Lung (tissue), 12 donors: Measurements from ENCODE around the gene CLSTN2. TPM values are rescaled to one million over a fixed set of nuclear protein-coding genes. Genes with fewer than 3 reads are reported as not detected.

Experiments used
- ATAC-seq: fragments of 200-7000 bp; cut with Tn5 transposase; one replicate; pipeline ENCODE4 v1.9.1; 2020; ENCODE audit warnings: moderate number of reproducible peaks; ENCODE audit not compliant: insufficient read depth, low FRiP score
- DNase-seq, 3 donors: peaks; one replicate each; pipeline ENCODE4 v3.0.0-alpha.2; 2013 to 2017
- H3K27ac ChIP-seq, 2 donors: one replicate each; pipeline ENCODE4 v1.5.1; 2013; ENCODE audit warnings: mild to moderate bottlenecking in 2 of 2, moderate library complexity in 2 of 2, control low read depth in 1 of 2, inconsistent platforms in 1 of 2, low read depth in 1 of 2, low read length in 1 of 2
- H3K27me3 ChIP-seq, 3 donors: one replicate each; pipeline ENCODE4 v1.5.1; 2013; ENCODE audit warnings: low read length in 2 of 3; ENCODE audit not compliant: control insufficient read depth in 3 of 3, insufficient read depth in 3 of 3
- H3K36me3 ChIP-seq, 4 donors: one replicate each; pipeline ENCODE4 v1.5.1; 2013; ENCODE audit warnings: low read length in 4 of 4, mild to moderate bottlenecking in 1 of 4, moderate library complexity in 1 of 4; ENCODE audit not compliant: control insufficient read depth in 4 of 4, insufficient read depth in 4 of 4
- H3K4me1 ChIP-seq, 5 donors: one replicate each; pipeline ENCODE4 v1.5.1; 2013; ENCODE audit warnings: low read length in 5 of 5, mild to moderate bottlenecking in 2 of 5, moderate library complexity in 1 of 5; ENCODE audit not compliant: control insufficient read depth in 5 of 5, insufficient read depth in 5 of 5
- H3K4me3 ChIP-seq: one replicate; pipeline ENCODE4 v1.5.1; 2013; ENCODE audit warnings: mild to moderate bottlenecking, control low read depth, moderate library complexity
- H3K9ac ChIP-seq, 2 donors: one replicate each; pipeline ENCODE4 v1.5.1; 2013; ENCODE audit warnings: low read length in 2 of 2, control low read depth in 1 of 2; ENCODE audit not compliant: insufficient read depth in 1 of 2
- H3K9me3 ChIP-seq, 4 donors: one replicate each; pipeline ENCODE4 v1.5.1; 2013; ENCODE audit warnings: low read length in 3 of 4, mild to moderate bottlenecking in 1 of 4, moderate library complexity in 1 of 4; ENCODE audit not compliant: control insufficient read depth in 4 of 4, insufficient read depth in 3 of 4
- CTCF ChIP-seq: IDR thresholded peaks from 2 replicates; pipeline ENCODE4 v1.5.1; 2012; ENCODE audit warnings: mild to moderate bottlenecking; ENCODE audit errors: control extremely low read depth, extremely low read depth
- WGBS, 2 donors: extraction: QIAGEN DNeasy Blood & Tissue Kit; methylation state at CpG; one replicate each; pipeline ENCODE4 v1.1.7; 2013; 5-methylcytosine and 5-hydroxymethylcytosine counted together
- polyA plus RNA-seq, 2 donors: library from polyadenylated mRNA; stranded (reverse); fragments of 200-250 nt; gene quantifications; one replicate each; pipeline ENCODE4 v1.2.1, GENCODE V29; 2013
- total RNA-seq, 2 donors: library from RNA; depleted of rRNA in 1 of 2; stranded (reverse); fragments of >200 nt in 1 of 2; gene quantifications; one replicate each; pipeline ENCODE4 v1.2.1, GENCODE V29; 2014 to 2021
- donor health status: control.
- donor health status: control.
- donor health status: Bipolar disorder and iron deficiency.
- donor health status: healthy.
- donor health status: DM: yes; HTN: yes; CAD: no.

CLSTN2 gene
- total and polyA plus RNA-seq, 4 donors = 0.07 to 2.4 (median 1.3) TPM

- 49 to 55% methylated on average over 6 of the region's 6 CpGs for WGBS, 2 donors
- ATAC-seq = no peak
- Histone ChIP-seq H3K36me3 (no peaks in the 10 kb centered on the region), H3K27ac (no peak overlapping the region), H3K9ac (no peak overlapping the region), H3K4me1 (no peaks in the 10 kb centered on the region), H3K4me3 (no peak overlapping the region), H3K9me3 (no peaks in the 10 kb centered on the region), H3K27me3 (no peaks in the 10 kb centered on the region)
- no peak for TF ChIP-seq CTCF
- no peak for DNase-seq
Observed at GRCh38 chr3:140546649-140547048, 611.7 kb downstream of the CLSTN2 start.

DNA sequence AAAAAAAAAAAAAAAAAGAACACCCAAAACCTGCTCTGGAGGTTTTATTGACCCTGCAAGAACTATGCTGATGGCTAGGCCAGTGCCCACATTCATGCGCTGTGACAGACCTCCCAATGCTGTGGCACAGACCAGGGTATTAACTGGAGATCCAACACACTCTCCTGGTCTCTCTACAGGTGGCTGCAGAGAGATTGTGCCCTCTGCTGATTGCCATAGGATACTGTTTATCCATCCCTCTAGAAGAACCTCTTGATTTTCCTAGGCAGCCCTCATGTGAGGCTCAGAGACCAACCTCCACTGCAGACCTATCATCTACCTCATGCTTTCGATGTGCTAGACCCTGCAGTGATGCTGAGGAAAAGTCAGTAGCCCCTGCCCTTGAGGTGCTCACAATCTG, 617.4 kb downstream of the CLSTN2 start:
- no peak for DNase-seq
- no peak overlapping the region for H3K4me3 ChIP-seq
- no peak for ATAC-seq
- TF ChIP-seq CTCF = no peak
- no peak overlapping the region for H3K27ac ChIP-seq
- H3K4me1 ChIP-seq = no peaks in the 10 kb centered on the region
- WGBS, 2 donors = 88 to 90% methylated on average over 2 of the region's 2 CpGs
- no peaks in the 10 kb centered on the region for H3K9me3 ChIP-seq
- no peaks in the 10 kb centered on the region for H3K36me3 ChIP-seq
- no peaks in the 10 kb centered on the region for H3K27me3 ChIP-seq
- H3K9ac ChIP-seq = no peak overlapping the region

DNA sequence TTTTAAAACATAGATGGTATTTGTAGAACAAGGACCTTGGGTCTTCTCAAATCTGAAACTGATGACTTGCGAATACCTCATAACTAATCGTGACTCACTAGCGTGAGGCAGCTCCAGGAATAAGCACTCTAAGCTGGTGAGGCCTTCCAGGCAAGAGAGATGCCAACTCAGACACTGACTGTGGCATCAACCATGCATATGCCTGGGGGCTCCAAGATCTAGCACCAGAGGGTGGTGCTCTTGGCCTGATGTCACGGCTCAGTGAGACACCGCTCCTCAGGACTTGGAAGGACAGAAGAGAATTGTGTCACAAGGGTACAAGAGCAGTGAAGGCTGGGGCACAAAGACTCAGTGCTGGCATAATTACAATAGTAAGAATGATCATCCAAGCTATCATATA, 617.9 kb downstream of the CLSTN2 start:
- Histone ChIP-seq H3K4me1 (no peaks in the 10 kb centered on the region), H3K9ac (no peak overlapping the region), H3K9me3 (no peaks in the 10 kb centered on the region), H3K27me3 (no peaks in the 10 kb centered on the region), H3K4me3 (no peak overlapping the region), H3K36me3 (no peaks in the 10 kb centered on the region), H3K27ac (no peak overlapping the region)
- ATAC-seq (no peak), DNase-seq (no peak)
- 95% methylated on average over 5 of the region's 5 CpGs for WGBS, 2 donors
- TF ChIP-seq CTCF = no peak

GRCh38 chr3:140553591-140553990, 618.6 kb downstream of the CLSTN2 start:
- WGBS, 2 donors = 83% methylated on average over 4 of the region's 4 CpGs
- ATAC-seq = no peak
- no peak overlapping the region for H3K4me3 ChIP-seq
- no peaks in the 10 kb centered on the region for H3K4me1 ChIP-seq
- no peaks in the 10 kb centered on the region for H3K36me3 ChIP-seq
- no peak overlapping the region for H3K27ac ChIP-seq
- DNase-seq = no peak
- H3K9ac ChIP-seq = no peak overlapping the region
- TF ChIP-seq CTCF = no peak
- H3K27me3 ChIP-seq = no peaks in the 10 kb centered on the region
- H3K9me3 ChIP-seq = no peaks in the 10 kb centered on the region
